Measurements from ENCODE around the gene RFWD3.

RFWD3 gene

DNA sequence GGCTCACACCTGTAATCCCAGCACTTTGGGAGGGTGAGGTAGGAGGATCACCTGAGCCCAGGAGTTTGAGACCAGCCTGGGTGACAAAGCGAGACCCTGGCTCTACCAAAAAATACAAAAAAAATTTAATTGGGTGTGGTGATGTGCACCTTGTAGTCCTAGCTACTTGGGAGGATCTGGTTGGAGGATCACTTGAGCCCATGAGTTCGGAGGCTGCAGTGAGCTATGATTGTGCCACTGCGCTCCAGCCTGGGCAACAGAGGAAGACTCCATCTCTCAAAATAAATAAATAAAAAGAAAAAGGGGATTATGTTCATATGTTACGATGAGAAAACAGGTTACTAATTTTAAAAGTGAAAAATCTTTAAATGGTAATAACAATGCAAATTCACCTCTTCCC, 33.0 kb upstream of the RFWD3 start:
- Histone ChIP-seq H3F3A (ENCODE audit: insufficient read depth, low read length) (no peaks in the 10 kb centered on the region; the same call in 1 of the 2 replicates), H4K20me1 (ENCODE audit: insufficient read depth, low read length) (no peaks in the 10 kb centered on the region), H3K27me3 (replicated peaks; ENCODE audit: insufficient read depth, low read length) (no peaks in the 10 kb centered on the region), H3K9me2 (replicated peaks; ENCODE audit: insufficient read depth, low read length) (no peaks in the 10 kb centered on the region), H3K36me3 (replicated peaks; ENCODE audit: insufficient read depth, low read length) (no peaks in the 10 kb centered on the region), H3K4me1 (ENCODE audit: low read length) (no peaks in the 10 kb centered on the region), H3K27ac (ENCODE audit: low read length) (no peak overlapping the region), H3K9ac (ENCODE audit: low read length) (no peak overlapping the region; the same call in 1 of the 2 replicates), H3K9me3 (replicated peaks; ENCODE audit: insufficient read depth, low read length) (no peaks in the 10 kb centered on the region), H3K4me2 (ENCODE audit: low read depth, low read length) (peak overlapping the region; percentile 60; the same call in 1 of the 2 replicates), H3K4me3 (ENCODE audit: low read length) (peak overlapping the region; percentile 71; the same call in 1 of the 2 replicates), H3K79me2 (ENCODE audit: low read length) (no peaks in the 10 kb centered on the region), H2AFZ (ENCODE audit: low read length) (no peak overlapping the region)
- peak; percentile 6 for DNase-seq
- TF ChIP-seq EZH2 (optimal IDR thresholded peaks at IDR 0.05; ENCODE audit: low read depth, low read length) (no peak), EZH2phosphoT487 (IDR thresholded peaks at IDR 0.05; ENCODE audit: low read length) (no peak)
- TF ChIP-seq, protein P1, sequence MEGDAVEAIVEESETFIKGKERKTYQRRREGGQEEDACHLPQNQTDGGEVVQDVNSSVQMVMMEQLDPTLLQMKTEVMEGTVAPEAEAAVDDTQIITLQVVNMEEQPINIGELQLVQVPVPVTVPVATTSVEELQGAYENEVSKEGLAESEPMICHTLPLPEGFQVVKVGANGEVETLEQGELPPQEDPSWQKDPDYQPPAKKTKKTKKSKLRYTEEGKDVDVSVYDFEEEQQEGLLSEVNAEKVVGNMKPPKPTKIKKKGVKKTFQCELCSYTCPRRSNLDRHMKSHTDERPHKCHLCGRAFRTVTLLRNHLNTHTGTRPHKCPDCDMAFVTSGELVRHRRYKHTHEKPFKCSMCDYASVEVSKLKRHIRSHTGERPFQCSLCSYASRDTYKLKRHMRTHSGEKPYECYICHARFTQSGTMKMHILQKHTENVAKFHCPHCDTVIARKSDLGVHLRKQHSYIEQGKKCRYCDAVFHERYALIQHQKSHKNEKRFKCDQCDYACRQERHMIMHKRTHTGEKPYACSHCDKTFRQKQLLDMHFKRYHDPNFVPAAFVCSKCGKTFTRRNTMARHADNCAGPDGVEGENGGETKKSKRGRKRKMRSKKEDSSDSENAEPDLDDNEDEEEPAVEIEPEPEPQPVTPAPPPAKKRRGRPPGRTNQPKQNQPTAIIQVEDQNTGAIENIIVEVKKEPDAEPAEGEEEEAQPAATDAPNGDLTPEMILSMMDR (IDR thresholded peaks at IDR 0.05; ENCODE audit: low read length) = no peak

DNA sequence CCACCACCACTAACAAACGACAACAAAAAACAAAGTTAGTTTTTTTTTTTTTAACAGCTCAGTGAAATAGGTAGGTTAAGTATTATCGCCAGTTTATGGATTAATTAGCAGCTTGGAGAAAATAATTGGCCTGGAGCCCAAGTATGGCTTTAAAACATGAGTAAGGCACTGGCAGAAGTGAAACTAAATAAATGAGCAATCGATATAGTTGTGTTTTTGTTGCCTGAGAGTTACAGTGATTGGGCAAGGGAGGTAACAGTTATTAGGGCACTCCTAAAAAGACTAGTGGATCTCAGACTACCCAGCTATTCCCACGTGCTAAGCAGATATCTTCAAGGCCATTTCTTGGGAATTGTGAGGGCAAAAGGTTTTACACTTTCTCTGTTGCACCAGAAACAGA, 31.5 kb upstream of the RFWD3 start:
- no peaks in the 10 kb centered on the region for H3K79me2 ChIP-seq (ENCODE audit: low read length)
- no peaks in the 10 kb centered on the region for H3K27me3 ChIP-seq (replicated peaks; ENCODE audit: insufficient read depth, low read length)
- no peaks in the 10 kb centered on the region for H3K36me3 ChIP-seq (replicated peaks; ENCODE audit: insufficient read depth, low read length)
- TF ChIP-seq EZH2phosphoT487 (IDR thresholded peaks at IDR 0.05; ENCODE audit: low read length) = no peak
- TF ChIP-seq, protein P1 (IDR thresholded peaks at IDR 0.05; ENCODE audit: low read length) = no peak
- TF ChIP-seq EZH2 (optimal IDR thresholded peaks at IDR 0.05; ENCODE audit: low read depth, low read length) = no peak
- H3K9me3 ChIP-seq (replicated peaks; ENCODE audit: insufficient read depth, low read length) = no peaks in the 10 kb centered on the region
- H3K27ac ChIP-seq (ENCODE audit: low read length) = no peak overlapping the region
- H3K9me2 ChIP-seq (replicated peaks; ENCODE audit: insufficient read depth, low read length) = no peaks in the 10 kb centered on the region
- no peak for DNase-seq
- H3K9ac ChIP-seq (ENCODE audit: low read length) = no peak overlapping the region
- no peaks in the 10 kb centered on the region for H4K20me1 ChIP-seq (ENCODE audit: insufficient read depth, low read length)
- no peaks in the 10 kb centered on the region for H3K4me1 ChIP-seq (ENCODE audit: low read length)
- H3F3A ChIP-seq (ENCODE audit: insufficient read depth, low read length) = no peaks in the 10 kb centered on the region; the same call in 1 of the 2 replicates
- peak overlapping the region; percentile 60; the same call in 1 of the 2 replicates for H3K4me2 ChIP-seq (ENCODE audit: low read depth, low read length)
- H2AFZ ChIP-seq (ENCODE audit: low read length) = no peak overlapping the region
- no peak overlapping the region for H3K4me3 ChIP-seq (ENCODE audit: low read length)

DNA sequence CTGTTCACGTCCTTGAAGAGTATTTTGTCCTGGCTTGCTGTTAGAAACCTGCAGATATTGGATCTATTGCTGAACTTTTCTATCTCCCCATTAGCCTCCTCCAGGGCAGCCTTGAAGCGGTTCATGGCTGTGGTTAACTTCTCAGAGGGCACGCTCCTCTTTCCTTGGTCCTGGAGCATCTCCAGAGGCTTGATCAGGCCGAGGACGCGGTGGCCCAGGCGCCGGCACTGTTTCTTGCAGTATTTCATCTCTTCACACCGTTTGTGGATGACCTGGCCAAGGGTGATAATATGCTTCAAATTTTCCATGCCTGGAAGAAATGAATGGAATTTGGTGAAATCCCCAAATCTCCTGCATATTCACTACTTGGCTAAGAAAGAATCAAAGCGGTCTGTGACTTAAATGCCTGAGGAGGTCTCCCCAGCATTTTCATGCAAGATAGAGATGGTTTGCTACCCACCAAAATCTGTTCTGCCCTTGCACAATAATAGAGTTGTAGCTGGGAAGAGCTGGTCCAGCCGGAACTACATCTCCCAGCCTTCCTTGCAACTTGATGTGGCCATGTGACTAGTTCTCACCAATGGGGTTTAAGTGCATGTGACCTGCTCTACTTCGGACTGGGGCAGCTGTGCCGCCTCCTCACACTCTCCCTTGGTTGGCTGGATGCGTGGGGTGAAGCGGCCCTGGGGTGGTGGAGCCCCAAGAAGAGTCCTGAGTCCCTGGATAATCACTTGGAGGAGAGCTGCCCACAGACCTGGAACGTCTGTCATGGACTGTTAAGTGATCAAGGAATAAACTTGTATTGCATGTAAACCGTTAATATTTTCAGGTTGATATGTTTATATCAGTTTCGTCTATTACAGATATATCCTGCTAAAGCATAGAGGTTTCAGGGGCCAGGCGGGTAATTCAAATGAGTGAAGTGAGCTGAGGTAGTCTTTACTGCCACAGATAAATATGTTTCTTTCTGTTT, 29.1 kb upstream of the RFWD3 start:
- no peaks in the 10 kb centered on the region for H3F3A ChIP-seq (ENCODE audit: insufficient read depth, low read length)
- no peaks in the 10 kb centered on the region for H3K9me2 ChIP-seq (replicated peaks; ENCODE audit: insufficient read depth, low read length)
- peak overlapping the region; percentile 56; the same call in 1 of the 2 replicates for H3K4me3 ChIP-seq (ENCODE audit: low read length)
- TF ChIP-seq EZH2phosphoT487 (IDR thresholded peaks at IDR 0.05; ENCODE audit: low read length) (no peak), EZH2 (optimal IDR thresholded peaks at IDR 0.05; ENCODE audit: low read depth, low read length) (no peak)
- TF ChIP-seq, protein P1 (IDR thresholded peaks at IDR 0.05; ENCODE audit: low read length) = no peak
- no peaks in the 10 kb centered on the region for H3K27me3 ChIP-seq (replicated peaks; ENCODE audit: insufficient read depth, low read length)
- no peak overlapping the region for H3K9ac ChIP-seq (ENCODE audit: low read length)
- peak overlapping the region; percentile 67 for H2AFZ ChIP-seq (ENCODE audit: low read length)
- no peaks in the 10 kb centered on the region for H3K4me1 ChIP-seq (ENCODE audit: low read length)
- no peaks in the 10 kb centered on the region for H4K20me1 ChIP-seq (ENCODE audit: insufficient read depth, low read length)
- DNase-seq = peak; percentile 73
- no peaks in the 10 kb centered on the region for H3K9me3 ChIP-seq (replicated peaks; ENCODE audit: insufficient read depth, low read length)
- peak overlapping the region; percentile 79 for H3K4me2 ChIP-seq (ENCODE audit: low read depth, low read length)
- H3K36me3 ChIP-seq (replicated peaks; ENCODE audit: insufficient read depth, low read length) = no peaks in the 10 kb centered on the region
- no peaks in the 10 kb centered on the region for H3K79me2 ChIP-seq (ENCODE audit: low read length)
- H3K27ac ChIP-seq (ENCODE audit: low read length) = no peak overlapping the region
